ENCODE measurements around the gene PLCL1.

GRCh38 chr2:198157314-198157713 is 352.9 kb downstream of the PLCL1 start:
- TF ChIP-seq POLR2A (IDR thresholded peaks at IDR 0.05) (no peak), CTCF (IDR thresholded peaks at IDR 0.05) (no peak)
